Astrocyte (in vitro differentiated cells and primary cell): ENCODE measurements around the gene LILRB5.
A peak's percentile ranks its signal among the peaks of the same experiment; 100 is the strongest.

Experiments used
- EZH2 ChIP-seq: IDR thresholded peaks from 2 replicates; pipeline ENCODE4 v1.6.1; 2012; ENCODE audit warnings: mild to moderate bottlenecking, low read length, inconsistent platforms; ENCODE audit not compliant: insufficient read depth
- TF ChIP-seq, protein P1 (sequence below): IDR thresholded peaks from 2 replicates; pipeline ENCODE4 v1.5.1; 2011; ENCODE audit warnings: low read depth, mild to moderate bottlenecking, inconsistent platforms, low read length, moderate library complexity; ENCODE audit not compliant: insufficient read depth

DNA sequence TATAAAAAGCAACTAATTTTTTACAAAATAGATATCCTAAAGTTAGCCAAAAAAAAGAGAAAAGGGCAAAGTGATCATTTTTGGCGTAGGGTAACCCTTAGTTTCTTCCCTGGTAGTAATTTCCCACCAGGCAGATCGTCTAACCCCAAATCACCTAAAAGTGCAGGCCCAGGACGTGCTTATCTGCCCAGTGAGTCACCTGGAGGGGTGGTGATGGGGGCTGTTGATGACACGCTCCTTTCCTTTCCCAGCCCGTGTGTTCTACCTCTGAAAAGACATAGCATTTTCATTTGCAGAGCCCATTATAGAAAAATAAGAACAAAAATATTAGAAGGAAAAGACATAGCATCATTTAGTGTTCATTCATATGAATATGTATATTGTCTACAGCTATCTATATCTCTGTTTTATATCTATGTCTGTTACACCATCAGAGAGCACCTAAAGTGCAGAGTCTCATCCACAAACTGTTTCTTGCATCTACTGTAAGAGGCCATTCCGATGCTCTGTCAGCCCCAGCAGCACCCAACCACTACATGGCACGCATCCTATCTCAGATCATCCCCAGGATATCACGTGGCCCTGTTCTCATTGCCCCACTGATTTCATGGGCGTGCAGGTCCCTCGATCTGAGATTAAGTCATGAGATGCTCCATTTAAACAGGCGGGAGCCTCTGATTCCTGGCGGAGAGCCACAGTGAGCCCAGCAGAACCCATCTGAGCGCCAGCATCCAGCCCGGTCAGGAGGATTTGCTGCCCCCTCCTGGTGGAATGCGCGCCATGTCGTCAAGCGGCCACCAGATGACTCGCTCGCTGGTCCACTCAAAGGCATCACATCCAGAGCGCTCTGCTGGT is 25.8 kb downstream of the LILRB5 start:
- TF ChIP-seq, protein P1, sequence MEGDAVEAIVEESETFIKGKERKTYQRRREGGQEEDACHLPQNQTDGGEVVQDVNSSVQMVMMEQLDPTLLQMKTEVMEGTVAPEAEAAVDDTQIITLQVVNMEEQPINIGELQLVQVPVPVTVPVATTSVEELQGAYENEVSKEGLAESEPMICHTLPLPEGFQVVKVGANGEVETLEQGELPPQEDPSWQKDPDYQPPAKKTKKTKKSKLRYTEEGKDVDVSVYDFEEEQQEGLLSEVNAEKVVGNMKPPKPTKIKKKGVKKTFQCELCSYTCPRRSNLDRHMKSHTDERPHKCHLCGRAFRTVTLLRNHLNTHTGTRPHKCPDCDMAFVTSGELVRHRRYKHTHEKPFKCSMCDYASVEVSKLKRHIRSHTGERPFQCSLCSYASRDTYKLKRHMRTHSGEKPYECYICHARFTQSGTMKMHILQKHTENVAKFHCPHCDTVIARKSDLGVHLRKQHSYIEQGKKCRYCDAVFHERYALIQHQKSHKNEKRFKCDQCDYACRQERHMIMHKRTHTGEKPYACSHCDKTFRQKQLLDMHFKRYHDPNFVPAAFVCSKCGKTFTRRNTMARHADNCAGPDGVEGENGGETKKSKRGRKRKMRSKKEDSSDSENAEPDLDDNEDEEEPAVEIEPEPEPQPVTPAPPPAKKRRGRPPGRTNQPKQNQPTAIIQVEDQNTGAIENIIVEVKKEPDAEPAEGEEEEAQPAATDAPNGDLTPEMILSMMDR: peak; percentile 89
- TF ChIP-seq EZH2: no peak
